Breast epithelium (tissue), 4 donors: ENCODE measurements around the gene KCNH2. TPM values are rescaled to one million over a fixed set of nuclear protein-coding genes. Genes with fewer than 3 reads are reported as not detected.

Source experiments
- DNase-seq, 2 donors: peaks; one replicate each; pipeline ENCODE4 v3.0.0-alpha.2; 2019; ENCODE audit warnings: low spot score in 2 of 2
- H3K27ac ChIP-seq, 2 donors: fragments of 200-600 bp; sonication (generic) in 1 of 2; one replicate each; pipeline ENCODE4 v1.5.1; 2016 to 2019; ENCODE audit warnings: mild to moderate bottlenecking in 1 of 2
- H3K27me3 ChIP-seq, 2 donors: fragments of 200-600 bp; sonication (generic) in 1 of 2; one replicate each; pipeline versions ENCODE4 v1.5.1 to v1.6.0; 2017 to 2019; ENCODE audit warnings: control low read depth in 1 of 2, mild to moderate bottlenecking in 1 of 2
- H3K36me3 ChIP-seq: fragments of 200-600 bp; one replicate; pipeline ENCODE4 v1.5.1; 2019
- H3K4me1 ChIP-seq, 2 donors: fragments of 200-600 bp; sonication (generic); one replicate each; pipeline ENCODE4 v1.5.1; 2016 to 2019; ENCODE audit warnings: control low read depth in 1 of 2
- H3K4me3 ChIP-seq, 3 donors: fragments of 200-600 bp; sonication (generic); 1 replicate in 2 of 3; 2 replicates in 1 of 3; pipeline ENCODE4 v1.5.1; 2016 to 2019; ENCODE audit warnings: mild to moderate bottlenecking in 3 of 3, moderate library complexity in 2 of 3
- H3K9me3 ChIP-seq, 2 donors: fragments of 200-600 bp; sonication (generic) in 1 of 2; one replicate each; pipeline ENCODE4 v1.5.1; 2016 to 2019; ENCODE audit warnings: control low read depth in 1 of 2
- POLR2A ChIP-seq: fragments of 450-650 bp; IDR thresholded peaks from one replicate; pipeline ENCODE4 v1.6.1; 2016; ENCODE audit warnings: antibody characterized with exemption, mild to moderate bottlenecking, moderate library complexity
- POLR2AphosphoS5 ChIP-seq, 3 donors: sonication (generic); formaldehyde crosslinking; IDR thresholded peaks; one replicate each; pipeline ENCODE4 v1.6.1; 2017; ENCODE audit warnings: antibody characterized with exemption in 3 of 3
- intact Hi-C: fragments of 100-400 bp; cut with DNase I; formaldehyde crosslinking; loops from one replicate; pipeline ENCODE4 v1.15.1; 2023; ENCODE audit warnings: low total_unique reads
- total RNA-seq, 3 donors: library from RNA; depleted of rRNA; stranded (reverse); fragments of >200 nt; gene quantifications; one replicate each; pipeline ENCODE4 v1.1.0, GENCODE V29; 2016
- TF ChIP-seq, protein P1 (sequence below), 3 donors: fragments of 450-650 bp; IDR thresholded peaks; one replicate each; pipeline ENCODE4 v1.5.1; 2016 to 2017; ENCODE audit warnings: antibody characterized with exemption in 3 of 3, mild to moderate bottlenecking in 3 of 3, moderate library complexity in 3 of 3

Gene KCNH2
- total RNA-seq, 3 donors from 2014 or later, result under 0.01 to 0.29 (median 0.16) TPM

- peaks cover 0 to 6% of the 10 kb centered on the region in 2 donors for H3K9me3 ChIP-seq
- no peak for TF ChIP-seq POLR2A
- no peak for TF ChIP-seq POLR2AphosphoS5 (IDR thresholded peaks at IDR 0.05)
- TF ChIP-seq, protein P1, sequence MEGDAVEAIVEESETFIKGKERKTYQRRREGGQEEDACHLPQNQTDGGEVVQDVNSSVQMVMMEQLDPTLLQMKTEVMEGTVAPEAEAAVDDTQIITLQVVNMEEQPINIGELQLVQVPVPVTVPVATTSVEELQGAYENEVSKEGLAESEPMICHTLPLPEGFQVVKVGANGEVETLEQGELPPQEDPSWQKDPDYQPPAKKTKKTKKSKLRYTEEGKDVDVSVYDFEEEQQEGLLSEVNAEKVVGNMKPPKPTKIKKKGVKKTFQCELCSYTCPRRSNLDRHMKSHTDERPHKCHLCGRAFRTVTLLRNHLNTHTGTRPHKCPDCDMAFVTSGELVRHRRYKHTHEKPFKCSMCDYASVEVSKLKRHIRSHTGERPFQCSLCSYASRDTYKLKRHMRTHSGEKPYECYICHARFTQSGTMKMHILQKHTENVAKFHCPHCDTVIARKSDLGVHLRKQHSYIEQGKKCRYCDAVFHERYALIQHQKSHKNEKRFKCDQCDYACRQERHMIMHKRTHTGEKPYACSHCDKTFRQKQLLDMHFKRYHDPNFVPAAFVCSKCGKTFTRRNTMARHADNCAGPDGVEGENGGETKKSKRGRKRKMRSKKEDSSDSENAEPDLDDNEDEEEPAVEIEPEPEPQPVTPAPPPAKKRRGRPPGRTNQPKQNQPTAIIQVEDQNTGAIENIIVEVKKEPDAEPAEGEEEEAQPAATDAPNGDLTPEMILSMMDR (IDR thresholded peaks at IDR 0.05), result no peak
- no peaks in the 10 kb centered on the region for H3K36me3 ChIP-seq
- H3K27ac ChIP-seq, result peak overlapping the region in 1 of 2 donors; percentile 20
- peaks cover 0 to 3% of the 10 kb centered on the region in 2 donors for H3K4me1 ChIP-seq
- H3K4me3 ChIP-seq, result peak overlapping the region in 1 of 3 donors; percentile 11
- no peak for DNase-seq
- intact Hi-C loops, result no loop called here
- H3K27me3 ChIP-seq, result peaks cover 0 to 18% of the 10 kb centered on the region in 2 donors
Observed at GRCh38 chr7:150992833-150993302, 14.7 kb upstream of the KCNH2 start.

DNA sequence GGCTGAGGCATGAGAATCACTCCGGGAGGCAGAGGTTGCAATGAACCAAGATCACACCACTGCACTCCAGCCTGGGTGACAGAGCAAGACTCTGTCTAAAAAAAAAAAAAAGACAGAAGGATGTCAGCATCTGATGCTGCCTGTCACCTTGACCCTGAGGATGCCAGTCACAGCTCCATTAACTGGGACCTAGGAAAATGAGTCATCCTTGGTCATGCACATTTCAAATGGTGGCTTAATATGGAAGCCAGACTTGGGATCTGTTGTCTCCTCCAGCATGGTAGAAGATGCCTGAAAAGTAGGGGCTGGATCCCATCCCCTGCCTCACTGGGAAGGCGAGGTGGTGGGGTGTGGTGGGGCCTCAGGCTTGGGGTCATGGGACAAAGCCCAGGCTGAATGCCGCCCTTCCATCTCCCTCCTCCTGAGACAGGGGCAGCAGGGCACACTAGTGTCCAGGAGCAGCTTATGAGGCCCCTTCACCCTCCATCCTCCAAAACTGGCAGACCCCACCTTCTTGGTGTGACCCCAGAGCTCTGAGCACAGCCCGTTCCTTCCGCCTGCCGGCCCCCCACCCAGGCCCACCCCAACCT lies 14.0 kb upstream of the KCNH2 start:
- Histone ChIP-seq H3K9me3 (peaks cover 0 to 6% of the 10 kb centered on the region in 2 donors), H3K27ac (peak overlapping the region in 1 of 2 donors; percentile 72), H3K4me3 (no peak overlapping the region), H3K27me3 (peaks cover 0 to 11% of the 10 kb centered on the region in 2 donors), H3K36me3 (no peaks in the 10 kb centered on the region), H3K4me1 (peaks cover 0 to 3% of the 10 kb centered on the region in 2 donors)
- DNase-seq, result no peak
- intact Hi-C loops, result no loop called here
- TF ChIP-seq POLR2AphosphoS5 (IDR thresholded peaks at IDR 0.05) (no peak), POLR2A (no peak)
- TF ChIP-seq, protein P1 (IDR thresholded peaks at IDR 0.05), result no peak

- H3K4me1 ChIP-seq, result peaks cover 0 to 3% of the 10 kb centered on the region in 2 donors
- peaks cover 0 to 16% of the 10 kb centered on the region in 2 donors for H3K27me3 ChIP-seq
- intact Hi-C loops, result no loop called here
- H3K4me3 ChIP-seq, result no peak within 1 kb of the TSS
- H3K9me3 ChIP-seq, result peaks cover 0 to 6% of the 10 kb centered on the region in 2 donors
- H3K27ac ChIP-seq, result peak within 1 kb of the TSS in 1 of 2 donors; percentile 79
- no peaks in the 10 kb centered on the region for H3K36me3 ChIP-seq
- TF ChIP-seq, protein P1 (IDR thresholded peaks at IDR 0.05), result no peak
- no peak for DNase-seq
Observed at GRCh38 chr7:150990416-150991186, 12.5 kb upstream of the KCNH2 start, which contains the start of gene NOS3. Gene NOS3, plus strand, starts transcription at chr7:150991017. Its CDS starts 2,787 bp downstream, at chr7:150993804.

- no peak for DNase-seq
- Histone ChIP-seq H3K27ac (peak overlapping the region in 1 of 2 donors; percentile 79), H3K36me3 (no peaks in the 10 kb centered on the region), H3K9me3 (peaks cover 0 to 6% of the 10 kb centered on the region in 2 donors), H3K27me3 (peaks cover 0 to 16% of the 10 kb centered on the region in 2 donors), H3K4me1 (peaks cover 0 to 3% of the 10 kb centered on the region in 2 donors), H3K4me3 (no peak overlapping the region)
- intact Hi-C loops, result no loop called here
- TF ChIP-seq POLR2AphosphoS5 (IDR thresholded peaks at IDR 0.05), result no peak
- no peak for TF ChIP-seq POLR2A
- TF ChIP-seq, protein P1 (IDR thresholded peaks at IDR 0.05), result no peak
Observed at GRCh38 chr7:150989456-150989855, 11.3 kb upstream of the KCNH2 start.
